GM19455 (cell line): ENCODE measurements around the gene CALR3.
"Not testable (repeated sequence)": the region's sequence is repeated elsewhere in the genome, so short reads cannot be mapped to it uniquely, and the experiment has no call there.

Experiments
- ATAC-seq: cut with Tn5 transposase; IDR thresholded peaks from one replicate; pipeline ENCODE4 v1.9.1; 2021; ENCODE audit not compliant: unreplicated experiment

Gene CALR3

DNA sequence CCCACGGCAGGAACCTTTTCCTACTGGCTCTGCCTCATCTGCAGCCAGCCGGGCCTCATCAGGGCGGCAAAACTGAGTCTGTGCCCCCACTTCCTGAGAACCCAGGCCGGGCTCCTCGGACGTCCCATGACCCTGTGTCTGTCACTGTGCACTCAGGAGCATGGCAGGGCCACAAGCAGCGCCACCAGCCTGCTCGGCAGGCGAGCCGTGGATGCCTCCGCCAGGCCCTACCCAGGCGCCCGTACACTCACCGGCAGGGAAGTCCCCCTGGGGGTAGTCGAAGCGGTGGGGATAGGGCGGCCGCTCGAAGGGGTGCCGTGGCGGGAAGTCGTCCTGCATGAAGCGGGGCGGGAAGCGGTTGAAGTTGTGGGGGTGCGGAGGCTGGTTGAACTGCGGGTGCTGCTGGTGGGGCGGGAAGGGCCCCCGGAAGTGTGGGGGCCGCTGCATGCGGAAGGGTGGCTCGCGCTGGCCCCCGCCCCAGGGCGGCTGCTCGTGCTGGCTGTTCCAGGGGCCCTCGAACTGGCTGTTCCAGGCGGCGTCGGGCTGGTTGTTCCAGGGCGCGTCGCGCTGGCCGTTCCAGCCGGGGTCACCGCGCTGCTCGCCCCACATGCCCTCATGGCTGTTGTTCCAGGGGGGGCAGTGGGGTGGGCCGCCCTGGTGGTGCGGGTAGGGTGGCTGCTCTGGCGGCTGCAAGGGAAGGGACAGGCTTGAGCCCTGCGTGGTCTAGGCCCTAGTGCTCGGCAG is 29.2 kb upstream of the CALR3 start:
- no peak for ATAC-seq

- no peak for ATAC-seq
Measured at GRCh38 chr19:16522559-16523377, 26.8 kb upstream of the CALR3 start.

- no peak for ATAC-seq
Measured at GRCh38 chr19:16521715-16522289, 25.8 kb upstream of the CALR3 start.

DNA sequence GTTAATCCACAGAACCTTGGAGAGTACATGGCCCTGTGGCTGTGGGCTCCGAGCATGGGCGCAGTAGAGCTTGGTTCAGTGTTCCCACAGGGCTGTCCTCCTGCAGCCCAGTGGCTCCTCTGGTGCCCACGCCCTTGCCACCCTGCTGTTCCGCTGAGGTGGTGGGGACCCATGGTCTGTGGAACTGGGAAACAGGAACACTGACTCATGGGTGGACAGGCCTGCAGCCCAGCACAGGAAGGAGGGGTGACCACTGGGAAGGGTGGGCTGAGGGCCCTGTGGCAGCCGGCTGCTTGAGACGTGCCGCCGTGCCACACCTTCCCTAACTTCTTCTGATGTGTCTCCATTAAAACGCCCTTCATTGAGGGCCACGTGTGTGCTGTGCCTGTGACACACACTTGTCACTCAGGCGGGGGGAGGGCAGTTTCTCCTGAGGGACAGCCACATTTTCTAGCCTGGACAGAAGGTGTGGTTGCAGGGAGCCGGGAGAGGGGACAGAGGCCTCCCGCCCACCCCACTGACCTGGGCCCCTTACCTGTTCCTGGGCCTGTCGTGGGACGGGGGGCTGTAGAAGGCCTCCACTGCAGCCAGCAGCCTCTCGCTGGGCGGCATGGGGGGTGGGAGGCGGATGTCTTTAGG is 25.1 kb upstream of the CALR3 start:
- no peak for ATAC-seq

- ATAC-seq = no peak
Measured at GRCh38 chr19:16520074-16520973, 24.4 kb upstream of the CALR3 start.

DNA sequence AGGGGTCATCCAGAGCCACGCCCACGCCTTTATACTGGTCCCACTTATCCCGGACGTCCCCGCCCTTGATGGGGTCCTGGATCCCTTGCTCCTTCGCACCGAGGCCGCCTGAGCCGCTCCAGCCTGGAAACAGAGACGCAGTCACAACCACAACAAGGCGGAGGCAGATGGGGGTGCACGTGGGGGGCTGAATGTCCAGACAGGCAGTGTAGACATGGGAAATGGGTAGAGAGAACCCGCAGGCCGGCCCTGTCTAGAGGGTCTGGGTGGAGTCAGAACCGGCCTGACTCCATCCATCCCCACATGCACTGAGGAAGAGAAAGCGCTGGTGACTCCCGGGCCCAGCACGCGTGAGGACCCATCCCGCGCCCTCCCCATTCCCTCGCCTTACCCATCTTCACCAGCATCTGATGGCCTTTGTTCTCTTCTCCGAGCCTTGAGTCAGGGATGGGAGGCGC is 23.3 kb upstream of the CALR3 start:
- ATAC-seq = no peak

- ATAC-seq = no peak
Measured at GRCh38 chr19:16518483-16519229, 22.7 kb upstream of the CALR3 start.

DNA sequence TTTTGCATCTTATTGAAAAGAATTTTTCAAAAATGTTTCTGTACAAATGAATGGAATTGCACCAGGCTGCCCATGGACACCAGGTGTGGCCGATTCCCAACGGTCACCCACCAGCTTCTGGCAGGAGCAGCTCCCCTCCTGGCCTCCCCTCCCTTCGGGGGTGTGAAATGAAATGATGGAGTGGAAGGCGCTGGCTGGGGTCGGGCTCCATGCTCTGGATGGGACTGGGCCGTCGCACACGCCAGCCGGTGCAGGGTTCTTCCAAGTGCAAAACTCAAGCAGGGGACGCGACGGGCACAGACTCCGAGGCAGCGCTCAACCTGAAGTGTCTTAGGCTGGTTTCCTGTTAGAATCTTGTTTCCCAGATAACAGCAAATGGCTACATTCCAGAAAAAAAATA is 22.1 kb upstream of the CALR3 start:
- no peak for ATAC-seq

GRCh38 chr19:16516923-16517610 is 21.1 kb upstream of the CALR3 start:
- ATAC-seq = no peak

- no peak for ATAC-seq
Measured at GRCh38 chr19:16516381-16516780, 20.4 kb upstream of the CALR3 start.

GRCh38 chr19:16514383-16515019 is 18.5 kb upstream of the CALR3 start:
- no peak for ATAC-seq

- not testable (repeated sequence) for ATAC-seq
Measured at GRCh38 chr19:16512611-16513010, 16.6 kb upstream of the CALR3 start.

- no peak for ATAC-seq
Measured at GRCh38 chr19:16509141-16510061, 13.4 kb upstream of the CALR3 start.

DNA sequence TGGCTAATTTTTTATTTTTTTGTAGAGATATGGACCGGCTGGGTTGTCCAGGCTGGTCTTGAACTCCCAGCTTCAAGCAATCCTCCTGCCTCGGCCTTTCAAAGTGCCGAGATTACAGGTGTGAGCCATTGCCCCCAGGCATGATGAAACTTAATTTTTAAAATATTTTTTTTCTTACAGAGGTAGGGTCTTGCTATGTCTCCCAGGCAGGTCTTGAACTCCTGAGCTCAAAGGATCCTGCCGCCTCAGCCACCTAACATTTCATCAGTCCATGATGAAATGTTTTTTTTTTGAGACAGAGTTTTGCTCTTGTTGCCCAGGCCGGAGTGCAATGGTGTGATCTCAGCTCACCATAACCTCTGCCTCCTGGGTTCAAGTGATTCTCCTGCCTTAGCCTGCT is 12.6 kb upstream of the CALR3 start:
- no peak for ATAC-seq

- ATAC-seq = no peak
Measured at GRCh38 chr19:16506961-16507360, 11.0 kb upstream of the CALR3 start.

DNA sequence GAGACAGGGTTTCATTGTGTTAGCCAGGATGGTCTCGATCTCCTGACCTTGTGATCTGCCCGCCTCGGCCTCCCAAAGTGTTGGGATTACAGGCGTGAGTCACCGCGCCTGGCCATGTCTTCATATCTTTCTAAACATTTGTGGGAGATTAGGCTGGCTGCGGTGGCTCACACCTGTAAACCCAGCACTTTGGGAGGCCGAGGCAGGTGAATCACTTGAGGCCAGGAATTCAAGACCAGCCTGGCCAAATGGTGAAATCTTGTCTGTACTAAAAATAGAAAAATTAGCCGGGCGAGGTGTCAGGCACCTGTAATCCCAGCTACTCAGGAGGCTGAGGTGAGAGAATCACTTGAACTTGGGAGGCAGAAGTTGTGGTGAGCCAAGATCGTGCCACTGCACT is 10.2 kb upstream of the CALR3 start:
- not testable (repeated sequence) for ATAC-seq

DNA sequence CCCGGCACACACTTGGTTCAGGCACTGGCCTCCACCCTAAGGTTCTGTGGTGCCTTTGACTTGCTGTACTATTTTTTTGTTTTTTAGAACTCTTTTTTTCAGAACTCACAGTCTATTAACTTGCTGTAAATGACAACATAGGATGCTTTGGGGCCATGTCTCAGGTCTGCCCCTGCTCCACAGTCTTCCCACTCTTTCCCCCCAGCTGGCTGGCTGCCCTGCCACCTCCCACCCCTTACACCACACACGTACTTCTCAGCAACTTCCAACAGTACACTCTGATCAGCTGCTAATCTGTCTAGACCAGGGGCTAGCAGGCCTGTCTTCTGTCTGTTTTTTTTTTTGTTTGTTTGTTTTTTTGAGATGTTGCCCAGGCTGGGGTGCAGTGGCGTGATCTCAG is 8.3 kb upstream of the CALR3 start:
- no peak for ATAC-seq

- no peak for ATAC-seq
Measured at GRCh38 chr19:16497837-16498236, 1.9 kb upstream of the CALR3 start.
